Measurements from ENCODE around the gene TMEM150B.

The TMEM150B gene

DNA sequence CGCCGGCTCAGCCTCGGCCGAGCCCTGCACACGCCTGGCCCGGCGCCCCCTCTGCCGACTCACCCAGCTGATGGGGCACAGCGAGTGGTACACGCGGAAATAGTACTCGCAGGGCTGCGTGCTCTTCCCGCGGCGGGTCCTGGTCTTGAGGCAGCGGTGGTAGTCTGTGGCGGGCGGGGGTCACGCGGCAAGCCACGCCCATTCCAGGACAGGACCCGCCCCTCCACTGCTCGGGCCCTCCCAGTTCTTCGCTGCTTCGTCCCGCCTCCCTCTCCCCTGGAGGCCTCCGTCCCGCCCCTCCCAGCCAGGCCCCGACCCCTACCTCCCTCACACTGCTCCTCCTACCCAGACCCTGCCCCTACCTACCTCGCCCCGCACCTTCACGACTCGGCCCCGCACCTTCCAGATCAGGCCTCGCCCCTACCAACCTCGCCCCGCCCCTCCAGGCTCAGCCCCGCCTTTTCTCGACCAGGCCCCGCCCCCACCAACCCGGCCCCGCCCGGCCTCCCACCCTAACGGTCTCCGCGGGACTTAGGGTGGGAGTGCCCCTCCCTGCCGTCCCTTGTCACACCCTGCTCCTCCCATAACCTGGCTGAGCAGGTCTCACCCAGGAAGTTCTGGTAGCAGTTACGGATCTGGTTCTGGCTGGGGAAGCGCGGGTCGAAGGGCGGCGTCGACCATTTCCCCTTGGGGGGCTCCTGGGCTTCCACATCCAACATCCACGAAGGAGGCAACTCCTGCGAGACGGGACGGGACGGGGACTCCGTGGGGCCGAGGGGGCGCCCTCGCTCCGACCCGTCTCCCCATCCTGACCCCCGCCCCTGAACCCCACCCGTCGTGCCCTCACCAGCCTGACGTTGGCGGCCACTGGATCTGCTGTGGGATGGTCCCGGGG, 28.9 kb upstream of the TMEM150B start:
- no peak for DNase-seq

DNA sequence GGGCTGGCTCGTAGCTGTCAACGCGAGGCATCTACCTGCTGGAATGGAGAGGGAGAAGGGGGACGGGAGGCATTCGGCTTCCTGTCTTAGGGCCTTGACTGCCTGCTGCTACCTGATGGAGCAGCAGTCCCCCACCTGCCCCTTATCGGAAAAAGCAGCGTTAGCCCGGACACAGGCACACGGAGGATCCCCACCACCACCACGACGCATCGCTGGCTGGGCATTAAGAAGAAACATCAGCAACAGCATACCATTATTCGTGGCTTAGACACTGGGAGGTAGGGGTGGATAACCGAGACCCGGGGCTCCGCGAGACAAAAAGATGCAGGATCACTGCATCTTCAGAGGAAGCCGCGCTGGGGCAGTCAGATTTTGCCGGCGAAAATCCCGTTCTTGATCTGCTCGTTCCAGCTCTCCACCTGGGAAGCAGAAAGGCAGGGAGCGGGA, 28.2 kb upstream of the TMEM150B start:
- no peak for DNase-seq

DNA sequence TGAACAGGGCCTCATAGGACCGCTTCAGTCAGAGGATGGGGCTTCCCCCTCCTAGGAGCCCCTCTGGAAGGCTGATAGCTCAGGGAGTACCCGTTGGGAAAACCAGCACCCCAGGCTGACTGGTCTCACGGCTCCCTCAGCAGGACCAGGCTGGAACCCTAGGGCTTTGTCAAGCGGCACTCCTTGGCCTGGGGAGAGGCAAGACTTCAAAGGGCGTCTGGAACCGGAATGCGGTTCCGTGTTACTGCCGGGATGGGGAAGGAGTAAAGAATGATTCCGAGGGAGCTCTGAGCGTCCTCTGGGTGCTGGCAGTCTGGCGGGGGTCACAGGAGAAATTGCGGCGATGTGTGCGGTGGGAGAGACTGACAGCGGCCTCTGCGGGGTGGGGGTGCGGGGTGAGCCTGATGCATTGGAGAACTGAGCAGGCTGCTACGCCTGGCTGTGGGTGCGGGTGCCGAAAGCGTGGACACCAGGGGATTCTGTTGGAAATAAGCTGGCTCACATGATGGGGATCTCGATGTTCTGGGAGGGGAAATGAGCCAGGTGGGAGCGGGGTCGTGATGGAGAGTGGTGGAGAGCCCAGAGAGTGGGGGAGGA, 27.5 kb upstream of the TMEM150B start:
- no peak for DNase-seq

DNA sequence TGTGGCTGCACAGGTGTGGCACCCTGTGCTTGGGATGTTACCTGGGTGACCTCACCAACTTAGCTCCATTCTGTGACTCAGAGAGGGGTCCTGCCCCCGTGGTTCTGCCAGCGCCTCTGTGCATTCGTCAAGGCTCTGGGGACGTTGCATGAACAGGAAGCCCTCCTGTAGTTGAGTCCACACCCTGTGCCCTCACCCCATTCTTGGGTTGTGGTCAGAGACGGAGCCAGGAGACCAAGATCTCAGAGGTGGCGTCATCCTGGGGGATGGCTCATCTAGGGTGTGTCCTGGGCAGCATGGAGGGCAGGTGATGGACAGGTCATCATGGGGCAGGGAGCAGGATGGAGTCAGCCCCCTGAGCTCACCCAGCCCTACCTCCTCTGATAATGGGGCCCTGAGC, 26.9 kb upstream of the TMEM150B start:
- DNase-seq, result no peak

DNA sequence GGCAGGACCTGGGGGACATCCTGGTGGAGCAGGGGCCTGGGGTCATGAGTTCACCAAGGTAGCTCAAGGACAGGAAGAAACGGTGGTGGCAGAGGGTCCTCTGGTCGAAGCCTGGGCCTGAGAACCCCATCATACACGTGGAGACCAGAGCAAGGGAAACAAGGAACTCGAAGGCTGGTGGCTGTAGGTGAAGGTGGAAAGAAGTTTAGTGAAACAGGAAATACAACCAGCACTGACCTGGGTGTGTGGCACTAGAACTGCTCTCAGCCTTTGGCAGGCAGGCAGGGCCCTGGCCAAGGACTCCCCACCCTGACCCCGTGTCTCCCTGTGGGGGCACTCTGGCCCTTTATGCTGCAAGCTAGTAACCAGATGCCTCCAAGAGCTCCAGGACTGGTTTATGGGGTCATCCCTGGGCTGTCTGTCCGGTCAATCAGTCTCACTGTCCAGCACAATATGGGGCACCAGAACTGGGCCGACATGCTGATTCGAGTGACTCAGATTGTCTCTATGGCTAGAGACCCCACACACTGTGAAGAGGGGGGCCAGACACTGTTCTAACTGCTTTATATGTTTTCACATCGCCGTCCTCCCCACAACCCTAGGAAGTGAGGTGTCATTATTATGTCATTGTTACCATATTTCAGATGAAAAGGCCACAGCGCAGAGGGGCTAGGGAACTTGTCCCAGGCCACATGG, 25.6 kb upstream of the TMEM150B start:
- DNase-seq, result no peak

DNA sequence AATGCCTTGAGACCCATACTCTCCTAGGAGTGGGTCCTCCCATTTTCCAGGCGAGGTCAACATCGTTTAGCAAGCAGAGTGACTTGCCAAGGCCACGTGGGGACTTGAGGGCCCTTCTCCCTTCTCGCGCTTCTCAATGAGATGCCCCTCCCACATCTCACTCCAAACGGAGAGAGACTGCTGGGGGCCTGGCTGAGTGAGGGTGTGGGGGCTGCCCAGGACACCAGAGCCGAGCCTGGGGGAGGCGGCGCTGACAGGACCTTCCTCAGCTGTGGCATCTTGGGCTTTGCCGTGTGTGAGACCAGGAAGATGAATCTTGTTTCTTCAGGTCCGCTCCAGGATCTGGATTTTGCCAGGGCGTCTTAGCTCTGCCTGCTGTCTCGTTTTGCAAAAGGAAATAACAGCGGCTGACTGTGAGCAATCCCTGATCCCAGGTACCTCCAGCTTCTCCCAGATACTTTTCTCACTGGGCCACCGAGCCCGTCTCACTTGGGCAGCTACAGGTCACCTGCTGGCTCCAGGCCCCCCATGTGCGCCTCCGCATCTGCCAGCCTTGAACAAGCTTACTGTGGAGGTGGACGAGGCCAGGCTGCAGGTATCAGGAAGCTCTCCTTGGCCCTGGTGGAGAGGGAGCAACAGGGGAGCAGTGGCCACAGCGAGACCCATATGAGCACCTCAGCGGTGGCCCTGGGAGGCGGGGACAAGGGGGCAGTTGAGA, 23.3 kb upstream of the TMEM150B start:
- no peak for DNase-seq

DNA sequence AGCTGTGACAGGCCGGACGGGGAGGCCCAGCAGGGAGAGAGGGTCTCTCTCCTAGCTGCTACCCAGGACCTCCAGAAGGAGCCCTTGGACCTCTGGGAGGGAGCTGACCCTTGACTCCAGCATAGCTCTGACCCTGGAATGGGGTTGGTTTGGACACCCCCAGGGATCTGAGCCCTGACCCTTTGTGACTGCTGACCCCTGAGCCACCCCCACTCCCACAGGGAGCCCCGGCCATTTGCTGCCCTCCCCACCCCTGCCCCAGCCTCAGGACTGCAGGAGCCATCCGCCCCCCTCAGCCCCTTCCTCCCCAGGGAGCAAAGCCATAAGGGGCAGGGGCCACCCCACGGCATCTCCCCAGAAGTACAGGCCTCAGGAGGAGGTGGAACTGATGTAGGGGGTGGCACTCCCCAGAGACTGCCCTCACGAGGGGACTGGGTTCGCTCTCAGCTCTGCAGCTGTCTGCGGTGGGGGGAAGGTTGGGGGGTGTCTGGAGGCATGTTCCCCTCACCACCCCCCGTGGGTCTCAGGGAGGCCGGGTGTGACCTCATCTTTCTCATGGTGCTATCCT, 22.4 kb upstream of the TMEM150B start:
- no peak for DNase-seq

DNA sequence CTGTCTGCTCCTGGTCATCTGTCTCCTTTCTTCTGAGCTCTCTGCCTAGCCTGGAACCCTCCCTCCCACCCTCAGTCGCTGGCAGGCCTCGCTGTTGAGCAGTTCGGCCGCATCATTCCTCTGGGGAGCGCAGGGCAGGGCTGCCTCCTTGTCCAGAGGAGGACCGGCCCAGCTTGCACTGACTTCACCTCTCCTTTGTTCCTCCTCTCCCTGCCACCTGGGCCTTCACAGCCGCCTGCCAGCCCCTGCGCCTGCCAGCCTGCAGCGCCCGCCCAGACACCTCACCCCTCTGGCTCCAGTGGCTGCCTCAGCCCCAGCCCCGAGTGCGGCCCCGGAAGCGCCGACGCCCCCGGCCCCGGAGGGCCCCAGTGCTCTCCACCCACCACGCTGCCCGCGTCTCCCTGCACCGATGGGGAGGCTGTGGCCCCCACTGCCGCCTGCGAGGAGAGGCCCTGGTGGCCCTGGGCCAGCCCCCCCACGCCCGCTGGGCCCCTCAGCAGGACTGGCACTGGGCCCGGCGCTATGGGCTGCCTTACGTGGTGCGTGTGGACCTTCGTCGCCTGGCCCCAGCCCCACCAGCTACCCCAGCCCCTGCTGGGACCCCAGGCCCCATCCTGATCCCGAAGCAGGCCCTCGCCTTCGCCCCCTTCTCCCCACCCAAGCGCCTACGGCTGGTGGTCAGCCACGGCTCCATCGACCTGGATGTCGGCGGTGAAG, 21.7 kb upstream of the TMEM150B start:
- no peak for DNase-seq

DNA sequence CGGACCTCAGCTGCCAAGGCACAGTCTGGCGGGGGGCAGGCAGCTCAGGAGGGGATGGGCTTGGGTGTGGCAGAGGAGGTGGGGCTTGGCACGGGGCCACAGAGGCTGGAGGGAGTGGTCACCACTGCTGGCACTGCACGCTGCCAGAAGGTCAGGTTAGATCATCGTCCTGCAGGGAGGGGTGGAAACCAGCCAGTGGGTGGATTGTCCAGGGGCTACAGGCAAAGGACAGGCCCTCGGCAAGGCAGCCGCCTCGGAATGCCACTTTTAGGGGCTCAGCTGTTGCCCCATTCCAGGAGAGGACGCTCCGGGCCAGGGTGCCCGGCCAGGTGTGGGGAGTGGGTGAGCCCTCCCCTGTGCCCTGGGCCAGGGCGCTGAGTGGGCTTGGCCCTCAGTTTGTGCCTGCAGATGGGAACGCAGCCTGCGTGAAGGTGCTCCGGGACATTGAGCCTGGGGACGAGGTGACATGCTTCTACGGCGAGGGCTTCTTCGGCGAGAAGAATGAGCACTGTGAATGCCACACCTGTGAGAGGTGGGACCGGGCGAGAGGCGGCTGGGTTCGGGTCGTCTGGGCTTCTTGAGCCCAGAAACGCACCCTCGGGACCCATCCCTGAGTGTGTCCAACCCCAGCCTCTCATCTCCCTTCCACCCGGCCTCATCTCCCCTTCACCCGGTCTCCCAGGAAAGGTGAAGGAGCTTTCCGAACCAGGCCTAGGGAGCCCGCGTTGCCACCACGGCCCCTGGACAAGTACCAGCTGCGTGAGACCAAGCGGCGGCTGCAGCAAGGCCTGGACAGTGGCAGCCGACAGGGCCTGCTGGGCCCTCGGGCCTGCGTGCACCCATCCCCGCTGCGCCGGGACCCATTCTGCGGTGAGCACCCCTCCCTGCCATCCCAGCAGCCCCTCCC, 20.9 kb upstream of the TMEM150B start:
- DNase-seq, result no peak

DNA sequence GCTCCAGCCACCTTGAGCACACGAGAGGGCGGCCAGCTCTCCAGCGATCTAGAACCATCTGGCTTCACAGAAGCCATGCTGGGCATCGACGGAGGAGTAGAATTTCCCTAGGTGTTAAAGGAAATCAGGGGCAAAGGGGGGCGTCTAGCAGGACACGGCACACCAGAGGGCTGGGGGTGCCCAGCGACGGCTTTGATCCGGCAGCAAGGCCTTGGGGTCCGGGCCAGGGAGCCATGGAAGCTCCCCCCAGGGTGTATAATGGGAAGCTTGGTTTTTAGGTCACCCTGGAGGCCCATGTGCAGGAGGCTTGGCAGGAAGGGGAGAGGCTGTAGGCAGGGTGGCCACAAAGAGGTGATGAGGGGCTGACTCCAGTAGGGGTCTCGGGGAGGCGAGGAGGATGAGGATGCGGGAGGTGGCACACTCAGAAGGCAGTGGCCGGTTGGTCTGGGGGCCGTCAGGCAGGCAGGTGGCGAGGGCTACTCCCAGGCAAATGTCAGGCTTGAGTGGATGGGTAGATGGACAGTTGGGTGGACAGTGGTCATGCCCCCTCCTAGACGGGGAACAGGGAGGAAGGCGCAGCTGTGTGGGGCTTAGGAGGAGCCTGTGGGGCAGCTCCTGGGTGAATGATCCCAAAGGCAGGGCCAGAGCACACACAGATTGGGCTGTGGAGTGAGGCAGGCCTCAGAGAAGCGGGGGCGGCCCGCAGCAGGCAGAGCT, 20.1 kb upstream of the TMEM150B start:
- DNase-seq, result no peak

DNA sequence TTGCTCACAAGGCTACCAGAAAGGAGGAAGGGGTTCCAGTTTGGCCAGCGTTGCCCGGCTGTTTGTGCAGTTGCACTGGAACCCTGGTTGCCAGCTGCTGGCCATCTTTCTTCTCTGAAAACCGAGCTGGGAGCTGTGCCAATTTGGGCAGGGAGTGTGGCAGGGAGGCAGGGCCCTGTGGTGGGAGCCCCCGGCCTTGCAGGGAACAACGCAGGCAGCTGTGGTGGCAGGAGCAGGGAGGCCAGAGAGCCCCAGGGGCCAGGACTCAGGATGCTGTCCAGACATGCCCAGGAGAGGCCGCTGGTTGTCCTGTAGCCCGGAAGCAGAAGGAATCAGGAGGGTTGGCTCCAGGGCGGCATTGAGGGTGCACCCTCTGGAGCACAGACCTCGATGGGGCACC, 19.3 kb upstream of the TMEM150B start:
- no peak for DNase-seq

DNA sequence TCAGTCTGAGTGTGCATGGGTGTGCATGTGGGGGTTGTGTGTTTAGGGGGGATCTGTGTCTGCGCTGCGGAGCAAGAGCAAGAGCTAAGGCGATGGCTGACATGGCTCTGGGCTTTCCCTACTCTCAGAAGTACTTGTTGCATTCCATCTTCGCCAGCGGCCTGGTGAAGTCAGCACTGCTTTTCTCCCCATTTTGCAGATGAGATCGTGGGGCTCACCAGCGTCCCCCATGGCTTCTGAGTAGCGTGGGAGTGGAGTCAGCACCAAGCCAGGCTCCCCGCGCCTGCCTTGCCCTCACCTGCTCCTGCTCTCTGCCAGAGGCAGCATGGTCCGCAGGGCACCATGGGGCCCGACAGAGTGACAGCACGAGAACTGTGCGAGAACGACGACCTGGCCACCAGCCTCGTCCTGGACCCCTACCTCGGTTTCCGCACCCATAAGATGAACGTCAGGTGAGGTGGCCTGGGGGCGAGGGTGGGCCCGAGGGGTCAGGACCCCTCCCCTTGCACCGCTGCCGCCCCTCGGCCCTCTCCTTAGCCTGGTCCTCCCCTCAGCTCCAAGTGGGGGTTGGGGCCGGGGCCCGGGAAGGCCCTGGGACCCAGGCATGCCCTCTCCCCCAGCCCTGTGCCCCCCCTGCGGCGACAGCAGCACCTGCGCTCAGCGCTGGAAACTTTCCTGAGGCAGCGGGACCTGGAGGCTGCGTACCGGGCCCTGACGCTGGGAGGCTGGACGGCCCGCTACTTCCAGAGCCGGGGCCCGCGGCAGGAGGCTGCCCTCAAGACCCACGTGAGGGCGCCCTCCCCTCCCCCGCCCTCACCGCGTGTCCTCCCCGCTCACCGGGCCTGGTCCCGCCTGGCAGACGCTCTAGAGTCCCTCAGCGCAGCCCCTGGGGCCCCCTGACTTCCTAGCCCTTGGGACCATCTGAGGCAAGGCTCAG, 16.7 kb upstream of the TMEM150B start:
- DNase-seq, result no peak

DNA sequence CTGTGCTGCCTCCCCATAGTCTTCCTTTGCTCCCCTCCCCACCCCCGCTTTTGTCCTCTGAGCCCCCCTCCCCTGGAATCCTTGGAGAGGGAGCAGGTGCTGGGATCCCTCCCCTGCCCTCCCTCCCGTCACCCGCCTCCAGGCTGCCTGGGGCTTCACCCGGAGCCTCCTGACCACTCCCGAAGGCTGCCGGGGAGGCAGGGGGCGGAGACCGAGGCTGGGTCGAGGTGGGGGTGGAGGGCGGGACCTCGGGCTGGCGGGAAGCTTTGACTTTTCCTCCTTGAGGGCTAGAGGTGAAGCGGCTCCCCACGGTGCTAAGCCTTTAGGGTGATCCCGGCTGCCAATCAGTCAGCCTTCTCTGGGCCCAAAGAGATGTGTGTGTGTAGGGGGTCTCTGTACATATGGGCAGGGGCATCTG, 16.0 kb upstream of the TMEM150B start:
- DNase-seq, result peak; percentile 51

DNA sequence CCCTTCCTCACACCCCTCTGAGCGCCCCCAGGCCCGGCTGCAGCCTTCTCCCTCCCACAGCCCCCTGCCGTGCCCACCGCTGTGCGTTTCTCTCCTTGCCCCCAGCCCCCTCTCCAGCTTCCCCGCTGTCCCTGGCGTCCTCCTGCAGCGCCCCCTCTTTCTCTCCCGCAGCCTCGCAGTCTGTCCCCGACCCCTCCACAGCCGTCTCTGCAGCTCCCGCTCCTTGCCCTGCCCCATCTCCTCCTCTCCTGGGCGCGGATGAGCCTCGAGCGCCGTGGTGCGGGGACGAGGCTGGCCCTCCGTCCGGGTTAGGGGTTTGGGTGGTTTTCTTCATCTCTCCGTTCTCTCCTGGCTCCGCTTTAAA, 15.6 kb upstream of the TMEM150B start:
- DNase-seq, result no peak

DNA sequence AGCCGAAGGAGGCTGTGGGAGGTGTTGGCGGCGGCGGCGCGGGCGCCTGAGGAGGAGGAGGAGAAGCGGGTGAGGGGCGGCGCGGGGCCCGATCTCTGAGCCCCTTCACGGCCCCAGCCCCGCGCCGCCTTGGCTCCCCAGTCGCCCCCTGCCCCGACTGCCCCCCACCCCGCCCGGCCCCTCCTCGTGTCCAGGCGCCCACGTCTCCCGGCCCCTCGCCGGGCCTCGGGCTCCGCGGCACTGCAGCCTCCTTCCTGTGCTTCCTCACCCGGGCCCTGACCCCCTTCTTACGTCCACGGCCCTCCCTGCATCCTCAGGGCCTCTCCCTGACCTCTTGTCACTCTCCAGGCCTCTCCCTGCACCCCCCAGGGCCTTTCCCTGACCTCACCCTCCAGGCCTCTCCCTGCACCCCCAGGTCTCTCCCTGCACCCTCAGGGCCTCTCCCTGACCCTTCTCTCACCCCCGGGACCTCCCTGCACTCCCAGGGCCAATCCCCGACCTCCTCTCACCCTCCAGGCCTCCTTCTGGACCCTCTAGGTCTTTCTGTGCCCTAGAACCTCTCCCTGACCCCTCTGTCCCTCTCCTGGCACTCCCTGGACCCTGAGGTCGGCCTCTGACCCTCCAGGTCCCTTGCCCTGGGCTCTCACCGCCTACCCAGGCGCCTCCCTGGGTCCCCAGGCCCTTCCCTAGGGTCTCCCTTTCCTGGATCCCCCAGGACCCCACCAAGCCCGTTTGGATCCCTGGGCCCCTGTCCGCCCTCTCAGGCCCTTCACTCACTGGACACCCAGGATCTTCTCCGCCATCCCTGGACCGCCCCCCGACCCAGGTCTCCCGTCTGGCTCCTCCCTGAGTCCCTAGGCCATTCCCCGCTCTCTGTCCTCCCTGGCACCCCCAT, 15.0 kb upstream of the TMEM150B start:
- DNase-seq, result no peak

DNA sequence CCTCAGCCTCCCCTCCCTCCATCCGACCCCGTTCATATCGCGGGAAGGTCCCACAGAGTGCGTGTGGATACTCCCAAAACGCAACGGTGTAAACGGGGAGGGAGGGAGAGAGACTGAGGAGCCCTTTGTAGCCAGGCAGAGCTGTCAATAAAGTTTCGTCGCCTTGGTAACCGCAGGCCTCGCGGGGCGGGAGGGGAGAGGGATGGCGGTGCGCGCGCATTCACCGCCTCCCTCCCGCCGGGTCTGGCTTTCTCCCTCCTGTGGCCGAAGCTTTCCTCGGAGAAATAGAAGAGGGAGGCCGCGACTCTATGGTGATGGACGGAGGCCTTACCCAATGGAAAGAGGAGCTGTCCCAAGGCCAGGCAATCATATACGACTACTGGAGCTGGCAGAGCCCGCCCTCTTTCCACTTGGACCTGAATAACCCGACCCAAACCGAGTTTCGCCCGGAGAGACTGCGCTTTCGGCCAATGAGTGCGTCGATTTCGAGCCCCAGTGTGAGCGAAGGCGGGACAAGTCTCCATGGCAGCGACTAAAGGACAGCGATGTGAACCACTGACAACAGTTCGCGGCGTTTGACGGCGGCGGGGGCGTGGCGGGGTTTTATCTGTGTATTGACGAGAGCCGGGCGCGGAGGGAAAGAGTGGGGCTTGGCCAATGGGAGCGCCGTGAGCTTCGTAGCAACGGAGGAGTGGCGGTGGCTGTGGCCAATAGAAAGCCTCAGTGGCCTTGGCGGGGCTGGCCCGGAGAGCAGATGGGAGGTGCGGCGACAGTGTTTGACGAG, 14.2 kb upstream of the TMEM150B start, which contains the start of gene KMT5C:
TSS of gene KMT5C (plus strand) at position 772 of the 784 bp plus-strand sequence. CDS start 2,061 bp downstream, outside the sequence.
- peak; percentile 98 for DNase-seq

DNA sequence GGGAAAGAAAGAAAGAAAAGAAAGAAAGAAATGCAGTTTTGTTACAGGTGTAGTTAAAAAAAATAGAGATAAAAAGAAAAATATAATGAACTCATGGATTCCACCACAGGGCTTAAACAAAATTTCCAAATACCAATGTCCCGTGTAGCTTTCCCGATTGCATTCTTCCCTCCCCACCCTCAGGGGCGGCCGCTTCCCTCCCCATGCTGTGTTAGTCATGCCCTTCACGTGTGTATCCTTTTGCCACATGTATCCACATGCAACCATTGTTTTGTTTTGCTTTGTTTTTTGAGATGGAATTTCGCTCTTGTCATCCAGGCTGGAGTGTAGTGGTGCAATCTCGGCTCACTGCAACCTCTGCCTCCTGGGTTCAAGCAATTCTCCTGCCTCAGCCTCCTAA, 11.0 kb upstream of the TMEM150B start:
- no peak for DNase-seq

Data from NCI-H2107 (cell line).